Activated naive CD4-positive, alpha-beta T cell treated with Interleukin-2 at 50 U/mL for 16 hours (primary cell): ENCODE data around the gene MAN1C1.

Source experiments
- DNase-seq: peaks from one replicate; pipeline ENCODE4 v3.0.0-alpha.2; 2020

MAN1C1 gene

GRCh38 chr1:25765923-25766589 is 149.5 kb downstream of the MAN1C1 start:
- no peak for DNase-seq

- no peak for DNase-seq
Measured at GRCh38 chr1:25766721-25767436, 150.3 kb downstream of the MAN1C1 start.

GRCh38 chr1:25767437-25767770 is 150.8 kb downstream of the MAN1C1 start:
- no peak for DNase-seq

GRCh38 chr1:25768999-25769398 is 152.4 kb downstream of the MAN1C1 start:
- DNase-seq = no peak

DNA sequence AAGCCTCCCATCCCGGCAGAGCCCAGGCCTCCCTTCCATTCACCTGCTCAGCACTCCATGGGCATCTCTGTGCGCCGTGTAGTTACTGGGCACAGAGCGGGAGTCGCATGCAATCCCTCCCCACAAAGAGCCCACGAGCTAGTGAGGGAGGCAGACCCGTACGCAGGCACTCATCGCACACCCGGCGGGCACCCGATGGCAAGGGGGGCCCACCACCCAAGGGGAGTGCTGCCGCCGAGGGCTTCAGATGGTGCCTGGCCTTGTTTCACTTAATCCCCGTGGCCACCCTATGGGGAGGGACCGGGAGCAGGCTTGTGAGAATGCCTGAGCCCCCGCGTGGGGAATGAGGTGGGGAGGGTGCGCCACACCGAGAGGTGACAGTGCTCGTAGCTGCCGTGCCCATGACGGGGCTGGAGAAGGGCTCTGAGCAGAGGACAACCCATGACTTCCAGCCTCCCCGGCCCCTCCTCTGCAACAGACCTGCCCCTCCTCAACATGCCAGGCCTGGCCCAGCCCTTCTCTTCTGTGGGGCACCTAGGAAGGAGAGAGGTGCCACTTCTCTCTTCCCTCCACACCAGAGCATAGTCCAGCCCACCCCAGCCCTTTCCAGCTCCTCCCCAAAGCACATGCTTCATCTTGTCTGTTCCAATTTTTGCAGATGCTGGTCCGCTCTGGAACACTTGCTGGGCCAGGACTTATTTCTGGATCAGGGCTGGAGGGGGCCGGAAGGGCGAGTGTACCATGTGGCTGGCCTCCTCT is 153.2 kb downstream of the MAN1C1 start:
- DNase-seq = no peak

DNA sequence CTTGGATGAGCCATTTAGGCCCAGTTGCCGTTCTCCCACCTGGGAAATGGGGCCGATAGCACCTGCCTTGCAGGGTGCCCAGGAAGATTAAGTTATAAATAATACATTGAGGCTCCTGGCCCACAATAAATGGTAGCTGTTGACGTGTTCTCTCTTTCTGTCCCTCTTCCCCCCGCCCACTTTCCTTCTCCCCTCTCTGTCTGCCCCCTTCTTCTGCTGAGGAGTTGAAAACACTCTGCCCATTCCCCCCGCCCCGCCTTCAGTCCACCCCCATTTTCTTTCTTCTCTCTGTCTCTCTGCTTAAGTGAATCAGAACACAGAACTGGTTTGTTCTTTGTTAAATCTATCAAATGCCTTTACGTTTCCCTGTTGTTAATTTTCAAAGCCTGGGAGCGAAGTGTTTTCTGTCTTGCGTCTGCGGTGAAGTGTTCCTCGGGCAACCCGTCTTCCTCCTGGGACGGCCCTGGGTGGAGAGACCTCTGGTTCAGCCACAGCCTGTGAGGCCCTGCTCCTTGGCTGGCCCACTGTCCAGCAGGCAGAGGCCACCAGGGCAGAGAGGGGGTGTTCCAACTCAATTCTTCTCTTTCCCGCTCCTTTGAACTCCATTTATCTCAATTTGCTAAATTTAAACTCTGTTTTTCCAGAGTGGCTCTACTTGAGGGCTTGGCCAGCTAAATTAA is 154.1 kb downstream of the MAN1C1 start:
- DNase-seq = no peak

- no peak for DNase-seq
Measured at GRCh38 chr1:25771221-25772114, 154.9 kb downstream of the MAN1C1 start.

GRCh38 chr1:25772164-25772563 is 155.6 kb downstream of the MAN1C1 start:
- DNase-seq = no peak

- no peak for DNase-seq
Measured at GRCh38 chr1:25772692-25773245, 156.2 kb downstream of the MAN1C1 start.

DNA sequence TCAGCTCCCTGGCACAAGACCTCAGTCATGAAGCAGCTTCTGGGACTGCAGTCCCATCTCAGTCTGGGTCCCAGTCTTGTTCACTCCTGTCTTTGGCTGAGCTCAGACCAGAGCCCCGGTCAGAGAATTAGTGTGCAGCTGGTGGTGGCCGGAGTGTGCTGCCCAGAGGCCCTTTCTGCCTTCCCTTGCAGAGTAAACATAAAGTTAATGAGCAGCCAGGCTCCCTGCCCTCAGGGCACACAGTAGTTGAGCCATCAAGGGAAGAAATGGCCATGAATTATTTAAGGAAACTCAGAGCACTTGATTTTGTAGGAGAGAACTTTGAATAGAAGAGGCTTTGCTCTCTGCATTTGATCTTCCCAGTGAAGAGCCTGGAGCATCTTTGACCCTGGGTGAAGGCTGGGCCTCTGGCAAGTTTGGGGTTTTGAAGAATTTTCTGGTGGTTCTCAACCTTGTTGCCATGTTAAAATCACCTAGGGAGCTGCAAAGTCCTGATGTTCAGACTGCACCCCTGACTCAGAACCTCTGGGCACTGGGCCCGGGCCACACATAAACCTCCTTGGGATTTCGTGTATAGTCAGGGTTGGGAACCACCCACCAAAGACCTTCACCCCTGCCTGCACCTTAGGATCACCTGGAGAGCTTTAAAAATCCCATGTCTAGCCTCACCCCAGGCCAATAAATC is 157.0 kb downstream of the MAN1C1 start:
- no peak for DNase-seq

DNA sequence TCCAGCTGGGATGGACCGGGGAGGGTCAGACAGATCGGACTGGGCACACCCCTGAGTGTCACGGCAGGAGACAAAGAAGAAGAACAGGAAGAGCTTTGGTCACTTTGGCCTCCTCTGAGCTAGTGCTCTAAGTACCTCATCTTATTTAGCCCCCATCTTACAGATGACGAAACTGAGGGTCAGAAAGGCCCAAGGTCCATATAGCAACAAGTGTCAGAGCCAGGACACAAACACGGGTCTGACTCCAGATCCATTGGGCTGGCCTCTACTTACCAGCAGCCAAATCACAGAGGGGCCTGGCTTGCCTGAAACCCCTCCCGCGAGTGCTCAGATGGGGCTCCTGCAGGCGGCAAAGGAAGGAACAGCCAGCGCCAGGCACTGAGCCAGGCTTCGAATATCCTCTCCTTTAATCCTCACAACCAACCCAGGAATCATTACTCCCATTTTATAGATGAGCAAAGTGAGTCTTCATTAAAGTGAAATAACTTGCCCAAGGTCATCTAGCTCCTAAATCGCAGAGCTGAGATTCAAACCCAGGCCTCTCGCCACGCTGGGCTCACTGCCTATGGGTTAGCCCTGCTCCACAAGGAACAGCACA is 157.7 kb downstream of the MAN1C1 start:
- no peak for DNase-seq

- DNase-seq = peak; percentile 83
Measured at GRCh38 chr1:25774921-25775771, 158.6 kb downstream of the MAN1C1 start.

DNA sequence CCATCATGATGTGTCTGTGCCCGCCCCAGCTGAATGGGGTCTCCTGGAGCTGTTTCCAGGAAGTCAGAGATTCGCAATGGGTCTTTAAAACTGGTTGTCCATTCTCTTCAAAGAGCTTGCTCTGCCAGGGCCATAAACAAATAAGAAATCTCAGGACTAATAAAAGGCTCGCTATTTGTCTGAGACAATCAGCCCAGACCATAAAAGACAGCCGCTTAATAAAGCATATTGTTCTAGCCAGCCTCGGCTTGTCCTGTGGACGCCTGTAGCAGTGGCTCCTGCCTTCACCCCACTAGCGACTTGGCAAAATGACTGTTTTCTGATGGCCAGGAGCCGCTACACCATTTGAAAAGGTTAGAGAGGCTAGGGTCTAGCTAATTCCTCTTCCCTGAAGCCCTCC is 162.8 kb downstream of the MAN1C1 start:
- no peak for DNase-seq

DNA sequence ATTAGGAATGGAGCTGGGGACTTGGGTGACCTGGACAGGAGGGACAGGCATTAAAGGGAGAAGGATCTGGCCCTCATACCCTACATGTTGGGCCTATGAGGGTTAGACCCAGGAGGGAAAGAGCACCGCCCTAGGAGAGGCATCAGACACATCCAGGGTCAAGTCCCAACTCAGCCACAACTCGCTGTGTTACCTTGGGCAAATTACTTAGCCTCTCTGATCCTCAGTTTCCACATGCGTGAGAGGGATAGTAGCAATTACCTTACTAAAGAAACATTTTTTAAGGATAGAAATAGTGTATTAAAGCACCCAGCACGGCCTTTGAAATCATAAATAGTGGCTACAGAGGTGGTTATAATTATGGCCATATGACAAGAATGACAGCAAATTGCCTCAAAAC is 163.3 kb downstream of the MAN1C1 start:
- no peak for DNase-seq

DNA sequence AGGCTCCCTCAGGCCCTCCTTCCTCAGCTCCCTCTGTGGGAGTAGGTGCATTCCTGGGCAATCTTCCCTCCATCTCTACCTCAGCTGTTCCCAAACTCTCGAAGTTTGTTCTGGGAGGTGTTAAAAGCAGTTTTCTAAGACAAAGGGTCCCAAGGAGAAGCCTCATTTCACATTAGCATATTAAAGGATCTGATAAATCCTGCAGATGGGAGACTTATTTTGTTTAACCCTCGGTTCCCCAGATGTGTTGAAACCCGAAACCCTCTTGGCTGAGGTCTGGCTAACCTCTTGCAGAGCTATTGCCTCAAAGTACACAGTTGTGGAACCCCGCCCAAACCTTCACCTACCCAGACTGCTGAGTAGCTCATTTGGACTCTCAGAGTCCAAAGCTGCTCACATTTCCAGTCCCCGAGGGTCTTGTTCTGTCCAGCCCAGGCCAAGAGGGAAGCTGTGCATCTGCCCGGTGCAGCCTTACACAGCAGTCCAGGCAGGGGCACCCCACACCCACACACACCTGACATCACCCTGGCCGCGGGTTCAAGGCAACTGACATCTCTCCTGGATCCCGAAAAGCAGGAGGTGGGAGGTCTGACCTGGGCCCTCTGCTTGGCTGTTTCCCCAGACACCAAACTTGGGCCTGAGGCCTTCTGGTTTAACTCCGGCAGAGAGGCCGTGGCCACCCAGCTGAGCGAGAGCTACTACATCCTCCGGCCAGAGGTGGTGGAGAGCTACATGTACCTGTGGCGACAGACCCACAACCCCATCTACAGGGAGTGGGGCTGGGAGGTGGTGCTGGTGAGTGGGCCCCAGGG is 163.9 kb downstream of the MAN1C1 start:
- DNase-seq = no peak

DNA sequence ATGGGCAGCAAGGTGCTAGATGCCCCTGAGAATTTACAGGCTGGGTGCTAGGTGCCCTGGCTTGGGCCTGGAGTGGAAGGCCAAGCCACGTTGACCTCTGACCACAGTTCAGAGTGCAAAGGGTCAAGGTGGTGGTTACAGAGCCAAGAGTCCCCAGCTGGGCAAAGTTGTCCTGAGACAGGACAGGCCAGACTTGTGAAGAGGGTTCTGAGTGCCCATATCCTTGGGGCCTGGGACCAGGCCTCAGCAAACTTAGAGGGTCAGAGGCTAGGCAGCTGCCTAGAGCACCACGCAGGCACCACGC is 164.5 kb downstream of the MAN1C1 start:
- DNase-seq = no peak

- DNase-seq = no peak
Measured at GRCh38 chr1:25782608-25783201, 166.1 kb downstream of the MAN1C1 start.

DNA sequence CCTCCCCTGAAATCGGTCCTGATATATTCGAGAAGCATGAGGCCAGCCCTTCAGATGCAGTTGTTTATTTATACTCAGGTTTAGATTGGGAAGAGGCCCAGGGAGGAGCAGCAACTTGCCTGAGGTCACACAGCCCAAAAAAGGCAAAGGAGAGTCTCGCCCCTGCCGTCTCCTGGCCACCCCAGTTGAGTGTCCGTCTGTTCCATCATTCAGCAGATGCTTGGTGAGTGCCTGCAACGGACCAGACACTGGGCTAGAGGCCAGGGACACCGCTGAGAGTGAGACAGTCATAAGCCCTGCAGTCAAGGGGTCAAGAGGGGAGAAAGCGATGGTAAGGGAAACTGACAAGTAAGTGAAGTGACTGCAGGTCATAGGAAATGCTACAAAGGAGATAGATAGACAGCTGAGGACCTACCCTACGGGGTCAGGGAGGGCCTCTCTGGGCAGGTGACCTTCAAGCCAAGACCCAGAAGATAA is 168.0 kb downstream of the MAN1C1 start:
- no peak for DNase-seq
